ENCODE measurements around the gene B2M.
"Not testable (repeated sequence)": the region's sequence is repeated elsewhere in the genome, so short reads cannot be mapped to it uniquely, and the experiment has no call there.

B2M gene

GRCh38 chr15:44700676-44701075 lies 10.6 kb upstream of the B2M start:
- not testable (repeated sequence) for DNase-seq

DNA sequence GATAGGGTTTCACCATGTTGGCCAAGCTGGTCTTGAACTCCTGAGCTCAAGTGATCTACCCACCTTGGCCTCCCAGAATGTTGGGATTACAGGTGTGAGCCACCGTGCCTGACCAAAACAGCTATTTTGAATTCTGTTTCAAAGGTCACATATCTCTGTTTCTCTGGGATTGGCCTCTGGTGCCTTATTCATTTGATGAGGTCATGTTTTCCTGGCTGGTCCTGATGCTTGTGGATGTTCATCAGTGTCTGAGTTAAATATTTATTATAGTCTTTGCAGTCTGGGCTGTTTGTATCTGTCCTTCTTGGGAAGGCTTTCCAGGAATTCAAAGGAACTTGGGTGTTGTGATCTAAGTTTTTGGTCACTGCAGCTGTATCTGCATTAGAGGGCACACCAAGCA lies 5.3 kb upstream of the B2M start:
- no peak for DNase-seq

- DNase-seq, result no peak
Measured at GRCh38 chr15:44706401-44706800, 4.9 kb upstream of the B2M start.

- no peak for DNase-seq
Measured at GRCh38 chr15:44706946-44707636, 4.2 kb upstream of the B2M start.

- DNase-seq, result no peak
Measured at GRCh38 chr15:44710236-44711095, 851 bp upstream of the B2M start.

GRCh38 chr15:44711743-44712345 lies 527 bp downstream of the B2M start:
- no peak for DNase-seq

GRCh38 chr15:44712346-44713005 lies 1.2 kb downstream of the B2M start:
- peak; percentile 53 for DNase-seq

GRCh38 chr15:44713006-44713966 lies 2.0 kb downstream of the B2M start:
- DNase-seq, result peak; percentile 15

DNA sequence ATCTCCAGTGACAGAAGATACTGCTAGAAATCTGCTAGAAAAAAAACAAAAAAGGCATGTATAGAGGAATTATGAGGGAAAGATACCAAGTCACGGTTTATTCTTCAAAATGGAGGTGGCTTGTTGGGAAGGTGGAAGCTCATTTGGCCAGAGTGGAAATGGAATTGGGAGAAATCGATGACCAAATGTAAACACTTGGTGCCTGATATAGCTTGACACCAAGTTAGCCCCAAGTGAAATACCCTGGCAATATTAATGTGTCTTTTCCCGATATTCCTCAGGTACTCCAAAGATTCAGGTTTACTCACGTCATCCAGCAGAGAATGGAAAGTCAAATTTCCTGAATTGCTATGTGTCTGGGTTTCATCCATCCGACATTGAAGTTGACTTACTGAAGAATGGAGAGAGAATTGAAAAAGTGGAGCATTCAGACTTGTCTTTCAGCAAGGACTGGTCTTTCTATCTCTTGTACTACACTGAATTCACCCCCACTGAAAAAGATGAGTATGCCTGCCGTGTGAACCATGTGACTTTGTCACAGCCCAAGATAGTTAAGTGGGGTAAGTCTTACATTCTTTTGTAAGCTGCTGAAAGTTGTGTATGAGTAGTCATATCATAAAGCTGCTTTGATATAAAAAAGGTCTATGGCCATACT lies 4.0 kb downstream of the B2M start:
- DNase-seq, result no peak

GRCh38 chr15:44715797-44716334 lies 4.5 kb downstream of the B2M start:
- DNase-seq, result no peak

GRCh38 chr15:44716983-44717602 lies 5.8 kb downstream of the B2M start:
- no peak for DNase-seq

GRCh38 chr15:44718180-44718926 lies 7.0 kb downstream of the B2M start:
- no peak for DNase-seq

GRCh38 chr15:44718927-44719292 lies 7.6 kb downstream of the B2M start:
- no peak for DNase-seq

DNA sequence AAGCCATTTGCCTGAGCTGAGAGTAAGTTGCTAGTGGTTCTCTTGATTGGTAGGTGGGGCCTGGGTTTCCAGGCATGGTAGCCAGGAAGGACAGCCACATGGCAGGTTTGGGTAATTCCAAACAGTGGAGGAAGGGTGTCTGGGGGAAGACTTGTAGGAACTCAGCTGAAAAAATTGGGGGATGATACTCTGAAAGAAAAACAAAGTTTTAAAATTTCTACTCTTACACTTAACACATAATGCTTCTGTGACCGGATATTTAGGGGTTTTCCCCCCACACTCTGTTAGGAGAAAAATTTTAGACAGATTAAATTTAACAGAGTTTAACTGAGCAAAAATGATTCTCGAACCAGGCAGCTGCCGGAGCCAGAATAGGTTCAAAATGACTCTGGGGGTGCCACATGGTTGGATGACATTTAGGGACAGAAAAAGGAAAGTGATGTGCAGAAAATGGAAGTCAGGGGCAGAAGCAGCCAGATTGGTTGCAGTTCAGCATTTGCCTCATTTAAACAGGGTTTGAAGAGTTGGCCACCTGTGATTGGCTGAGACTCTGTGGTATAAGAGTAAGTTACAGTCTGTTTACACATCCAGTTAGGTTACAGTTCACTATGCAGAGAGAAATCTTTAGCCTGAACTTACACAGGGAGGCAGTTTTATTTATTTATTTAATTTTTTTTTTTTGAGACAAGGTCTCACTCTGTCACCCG lies 8.1 kb downstream of the B2M start:
- DNase-seq, result no peak

- not testable (repeated sequence) for DNase-seq
Measured at GRCh38 chr15:44720000-44720435, 8.7 kb downstream of the B2M start.

DNA sequence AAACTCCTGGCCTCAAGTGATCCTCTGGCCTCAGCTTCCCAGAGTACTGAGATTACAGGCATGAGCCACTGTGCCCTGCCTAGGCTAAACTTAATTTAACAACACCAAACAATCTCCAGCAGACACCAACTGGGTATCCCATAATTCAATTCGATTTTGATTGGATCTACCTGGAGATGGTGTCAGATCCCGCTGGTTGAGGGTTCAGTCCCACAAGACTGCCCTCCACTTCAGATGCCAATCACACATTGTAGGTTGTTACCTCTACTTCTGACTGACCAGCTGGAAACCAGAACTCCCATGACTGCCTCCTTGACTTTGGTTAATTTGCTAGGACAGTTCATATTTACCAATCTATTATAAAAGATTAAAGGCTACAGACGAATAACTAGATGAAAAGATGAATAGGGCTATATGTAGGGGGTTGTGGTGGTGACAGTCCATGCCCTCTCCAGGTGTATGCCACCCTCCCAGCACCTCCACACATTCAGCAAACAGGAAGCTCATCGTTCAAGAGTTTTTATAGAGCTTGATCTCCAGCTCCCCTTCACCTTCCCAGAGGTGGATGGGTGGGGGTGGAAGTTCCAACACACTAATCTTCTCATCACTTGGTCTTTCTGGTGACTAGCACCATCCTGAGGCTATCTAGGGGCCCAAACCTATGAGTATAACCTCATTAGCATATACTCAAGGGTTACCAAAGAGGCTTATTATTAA lies 9.3 kb downstream of the B2M start:
- DNase-seq, result no peak

GRCh38 chr15:44722011-44722410 lies 10.7 kb downstream of the B2M start:
- DNase-seq, result no peak

- DNase-seq, result no peak
Measured at GRCh38 chr15:44726136-44726535, 14.8 kb downstream of the B2M start.

Measured in SHP77 treated with DMSO at 0.1 percent for 48 hours (cell line).